ENCODE results near the gene MAGI3.
A peak's percentile ranks its signal among the peaks of the same experiment; 100 is the strongest.

MAGI3 gene

GRCh38 chr1:113519556-113519955 is 129.2 kb downstream of the MAGI3 start:
- peaks cover 30% of the 10 kb centered on the region for H3K9me3 Mint-ChIP-seq
- H3K4me3 Mint-ChIP-seq, result no peak overlapping the region
- TF ChIP-seq CTCF (IDR thresholded peaks at IDR 0.05), result no peak
- peak overlapping the region; percentile 32 for H3K27ac Mint-ChIP-seq
- H3K27me3 Mint-ChIP-seq (ENCODE audit: low read depth, poor library complexity), result peaks cover 2% of the 10 kb centered on the region
- H3K4me1 Mint-ChIP-seq, result no peaks in the 10 kb centered on the region
- peaks cover 23% of the 10 kb centered on the region for H3K36me3 Mint-ChIP-seq (ENCODE audit: low read depth)
- no peak for DNase-seq

- Mint-ChIP-seq H3K27ac (no peak overlapping the region), H3K4me3 (no peak overlapping the region)
- no peak for DNase-seq
These were observed 139.7 kb downstream of the MAGI3 start for GRCh38 chr1:113530021-113530420.

GRCh38 chr1:113531321-113531720 is 141.0 kb downstream of the MAGI3 start:
- Mint-ChIP-seq H3K9me3 (peaks cover 18% of the 10 kb centered on the region), H3K36me3 (ENCODE audit: low read depth) (peaks cover 6% of the 10 kb centered on the region), H3K27me3 (ENCODE audit: low read depth, poor library complexity) (peaks cover 3% of the 10 kb centered on the region), H3K4me3 (no peak overlapping the region), H3K4me1 (no peaks in the 10 kb centered on the region), H3K27ac (no peak overlapping the region)
- DNase-seq, result no peak
- TF ChIP-seq CTCF (IDR thresholded peaks at IDR 0.05), result no peak

More at GRCh38 chr1:113530021-113530420, 139.7 kb downstream of the MAGI3 start:
- no peak for TF ChIP-seq CTCF (IDR thresholded peaks at IDR 0.05)
- Mint-ChIP-seq H3K4me1 (no peaks in the 10 kb centered on the region), H3K27me3 (ENCODE audit: low read depth, poor library complexity) (peaks cover 3% of the 10 kb centered on the region), H3K36me3 (ENCODE audit: low read depth) (peaks cover 10% of the 10 kb centered on the region), H3K9me3 (peaks cover 23% of the 10 kb centered on the region)

GRCh38 chr1:113533061-113533460 is 142.7 kb downstream of the MAGI3 start:
- Mint-ChIP-seq H3K9me3 (peaks cover 5% of the 10 kb centered on the region), H3K27ac (no peak overlapping the region), H3K27me3 (ENCODE audit: low read depth, poor library complexity) (peaks cover 3% of the 10 kb centered on the region), H3K4me3 (no peak overlapping the region), H3K4me1 (no peaks in the 10 kb centered on the region), H3K36me3 (ENCODE audit: low read depth) (peaks cover 4% of the 10 kb centered on the region)
- no peak for TF ChIP-seq CTCF (IDR thresholded peaks at IDR 0.05)
- no peak for DNase-seq

GRCh38 chr1:113534130-113534817 is 144.0 kb downstream of the MAGI3 start:
- Mint-ChIP-seq H3K9me3 (no peaks in the 10 kb centered on the region), H3K4me3 (no peak overlapping the region), H3K36me3 (ENCODE audit: low read depth) (no peaks in the 10 kb centered on the region), H3K27ac (no peak overlapping the region), H3K4me1 (no peaks in the 10 kb centered on the region), H3K27me3 (ENCODE audit: low read depth, poor library complexity) (peaks cover 3% of the 10 kb centered on the region)
- no peak for TF ChIP-seq CTCF (IDR thresholded peaks at IDR 0.05)
- no peak for DNase-seq

- peaks cover 3% of the 10 kb centered on the region for H3K27me3 Mint-ChIP-seq (ENCODE audit: low read depth, poor library complexity)
- H3K9me3 Mint-ChIP-seq, result no peaks in the 10 kb centered on the region
- H3K4me1 Mint-ChIP-seq, result no peaks in the 10 kb centered on the region
- H3K36me3 Mint-ChIP-seq (ENCODE audit: low read depth), result no peaks in the 10 kb centered on the region
- TF ChIP-seq CTCF (IDR thresholded peaks at IDR 0.05), result no peak
- DNase-seq, result no peak
- no peak overlapping the region for H3K4me3 Mint-ChIP-seq
- no peak overlapping the region for H3K27ac Mint-ChIP-seq
These were observed 144.6 kb downstream of the MAGI3 start for GRCh38 chr1:113534875-113535274.

All from nephron progenitor cell (in vitro differentiated cells).